ENCODE data around the gene SMYD3.

Gene SMYD3

GRCh38 chr1:245814651-245815050 lies 692.4 kb downstream of the SMYD3 start:
- Histone ChIP-seq H3K4me3 (ENCODE audit: insufficient read depth, low read length, poor library complexity, severe bottlenecking) (no peak overlapping the region), H3K27ac (ENCODE audit: low read depth, low read length) (no peak overlapping the region), H3K9me2 (replicated peaks; ENCODE audit: insufficient read depth, low read length) (no peaks in the 10 kb centered on the region), H3K27me3 (ENCODE audit: low read length) (no peaks in the 10 kb centered on the region), H2AFZ (ENCODE audit: low read depth, low read length, severe bottlenecking) (no peak overlapping the region), H3K36me3 (ENCODE audit: low read length) (no peaks in the 10 kb centered on the region), H4K20me1 (ENCODE audit: low read depth, low read length) (no peaks in the 10 kb centered on the region), H3K79me2 (ENCODE audit: insufficient read depth, low read length) (no peaks in the 10 kb centered on the region), H3K4me2 (ENCODE audit: low read depth, low read length, poor library complexity, severe bottlenecking) (no peak overlapping the region), H3K9ac (ENCODE audit: low read length) (no peak overlapping the region), H3F3A (ENCODE audit: insufficient read depth) (no peaks in the 10 kb centered on the region), H3K9me3 (ENCODE audit: insufficient read depth, low read length) (no peaks in the 10 kb centered on the region)
- TF ChIP-seq EZH2phosphoT487 (conservative IDR thresholded peaks at IDR 0.05; ENCODE audit: low read length), result no peak
- no peak for TF ChIP-seq CTCF (IDR thresholded peaks at IDR 0.05; ENCODE audit: insufficient read depth, low read length, poor library complexity, severe bottlenecking)

GRCh38 chr1:245812278-245812677 lies 694.8 kb downstream of the SMYD3 start:
- no peak overlapping the region for H3K27ac ChIP-seq (ENCODE audit: low read depth, low read length)
- no peak overlapping the region for H3K4me2 ChIP-seq (ENCODE audit: low read depth, low read length, poor library complexity, severe bottlenecking)
- H3K9me3 ChIP-seq (ENCODE audit: insufficient read depth, low read length), result no peaks in the 10 kb centered on the region
- no peaks in the 10 kb centered on the region for H4K20me1 ChIP-seq (ENCODE audit: low read depth, low read length)
- no peaks in the 10 kb centered on the region for H3K79me2 ChIP-seq (ENCODE audit: insufficient read depth, low read length)
- H3K36me3 ChIP-seq (ENCODE audit: low read length), result no peaks in the 10 kb centered on the region
- no peak for TF ChIP-seq CTCF (IDR thresholded peaks at IDR 0.05; ENCODE audit: insufficient read depth, low read length, poor library complexity, severe bottlenecking)
- no peak for TF ChIP-seq EZH2phosphoT487 (conservative IDR thresholded peaks at IDR 0.05; ENCODE audit: low read length)
- no peak overlapping the region for H3K4me3 ChIP-seq (ENCODE audit: insufficient read depth, low read length, poor library complexity, severe bottlenecking)
- no peak overlapping the region for H3K9ac ChIP-seq (ENCODE audit: low read length)
- H3F3A ChIP-seq (ENCODE audit: insufficient read depth), result no peaks in the 10 kb centered on the region
- no peak overlapping the region for H2AFZ ChIP-seq (ENCODE audit: low read depth, low read length, severe bottlenecking)
- H3K27me3 ChIP-seq (ENCODE audit: low read length), result no peaks in the 10 kb centered on the region
- no peaks in the 10 kb centered on the region for H3K9me2 ChIP-seq (replicated peaks; ENCODE audit: insufficient read depth, low read length)

GRCh38 chr1:245810789-245811337 lies 696.2 kb downstream of the SMYD3 start:
- Histone ChIP-seq H3K9me3 (ENCODE audit: insufficient read depth, low read length) (no peaks in the 10 kb centered on the region), H4K20me1 (ENCODE audit: low read depth, low read length) (no peaks in the 10 kb centered on the region), H3K27ac (ENCODE audit: low read depth, low read length) (no peak overlapping the region), H3F3A (ENCODE audit: insufficient read depth) (no peaks in the 10 kb centered on the region), H3K4me3 (ENCODE audit: insufficient read depth, low read length, poor library complexity, severe bottlenecking) (no peak overlapping the region), H3K27me3 (ENCODE audit: low read length) (no peaks in the 10 kb centered on the region), H3K36me3 (ENCODE audit: low read length) (no peaks in the 10 kb centered on the region), H3K79me2 (ENCODE audit: insufficient read depth, low read length) (no peaks in the 10 kb centered on the region), H3K9ac (ENCODE audit: low read length) (no peak overlapping the region), H3K9me2 (replicated peaks; ENCODE audit: insufficient read depth, low read length) (no peaks in the 10 kb centered on the region), H2AFZ (ENCODE audit: low read depth, low read length, severe bottlenecking) (no peak overlapping the region), H3K4me2 (ENCODE audit: low read depth, low read length, poor library complexity, severe bottlenecking) (no peak overlapping the region)
- no peak for TF ChIP-seq EZH2phosphoT487 (conservative IDR thresholded peaks at IDR 0.05; ENCODE audit: low read length)
- no peak for TF ChIP-seq CTCF (IDR thresholded peaks at IDR 0.05; ENCODE audit: insufficient read depth, low read length, poor library complexity, severe bottlenecking)
